ENCODE results near the gene NCKAP5L.
"Not testable (repeated sequence)": the region's sequence is repeated elsewhere in the genome, so short reads cannot be mapped to it uniquely, and the experiment has no call there.

DNA sequence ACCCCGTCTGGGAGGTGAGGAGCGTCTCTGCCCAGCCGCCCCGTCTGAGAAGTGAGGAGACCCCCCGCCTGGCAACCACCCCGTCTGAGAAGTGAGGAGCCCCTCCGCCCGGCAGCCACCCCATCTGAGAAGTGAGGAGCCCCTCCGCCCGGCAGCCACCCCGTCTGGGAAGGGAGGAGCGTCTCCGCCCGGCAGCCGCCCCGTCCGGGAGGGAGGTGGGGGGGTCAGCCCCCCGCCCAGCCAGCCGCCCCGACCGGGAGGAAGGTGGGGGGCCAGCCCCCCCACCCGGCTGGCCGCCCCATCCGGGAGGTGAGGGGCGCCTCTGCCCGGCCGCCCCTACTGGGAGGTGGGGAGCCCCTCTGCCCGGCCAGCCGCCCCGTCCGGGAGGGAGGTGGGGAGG lies 32.7 kb upstream of the NCKAP5L start:
- TF ChIP-seq, protein P1, sequence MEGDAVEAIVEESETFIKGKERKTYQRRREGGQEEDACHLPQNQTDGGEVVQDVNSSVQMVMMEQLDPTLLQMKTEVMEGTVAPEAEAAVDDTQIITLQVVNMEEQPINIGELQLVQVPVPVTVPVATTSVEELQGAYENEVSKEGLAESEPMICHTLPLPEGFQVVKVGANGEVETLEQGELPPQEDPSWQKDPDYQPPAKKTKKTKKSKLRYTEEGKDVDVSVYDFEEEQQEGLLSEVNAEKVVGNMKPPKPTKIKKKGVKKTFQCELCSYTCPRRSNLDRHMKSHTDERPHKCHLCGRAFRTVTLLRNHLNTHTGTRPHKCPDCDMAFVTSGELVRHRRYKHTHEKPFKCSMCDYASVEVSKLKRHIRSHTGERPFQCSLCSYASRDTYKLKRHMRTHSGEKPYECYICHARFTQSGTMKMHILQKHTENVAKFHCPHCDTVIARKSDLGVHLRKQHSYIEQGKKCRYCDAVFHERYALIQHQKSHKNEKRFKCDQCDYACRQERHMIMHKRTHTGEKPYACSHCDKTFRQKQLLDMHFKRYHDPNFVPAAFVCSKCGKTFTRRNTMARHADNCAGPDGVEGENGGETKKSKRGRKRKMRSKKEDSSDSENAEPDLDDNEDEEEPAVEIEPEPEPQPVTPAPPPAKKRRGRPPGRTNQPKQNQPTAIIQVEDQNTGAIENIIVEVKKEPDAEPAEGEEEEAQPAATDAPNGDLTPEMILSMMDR (IDR thresholded peaks at IDR 0.05 in 8 of 11, conservative IDR thresholded peaks at IDR 0.05 in 3 of 11) = not testable (repeated sequence)
- not testable (repeated sequence) for TF ChIP-seq POLR2A, POLR2AphosphoS5 (IDR thresholded peaks at IDR 0.05)
